HG02678 (cell line): ENCODE results near the gene JHY.

Experiments
- ATAC-seq: cut with Tn5 transposase; IDR thresholded peaks from one replicate; pipeline ENCODE4 v1.9.1; 2021; ENCODE audit warnings: mild to moderate bottlenecking, moderate library complexity; ENCODE audit not compliant: unreplicated experiment

The JHY gene

GRCh38 chr11:123006860-123007542 lies 124.4 kb downstream of the JHY start:
- no peak for ATAC-seq
